ENCODE measurements around the gene TFDP2.
"Not testable (repeated sequence)": the region's sequence is repeated elsewhere in the genome, so short reads cannot be mapped to it uniquely, and the experiment has no call there.

TFDP2 gene

DNA sequence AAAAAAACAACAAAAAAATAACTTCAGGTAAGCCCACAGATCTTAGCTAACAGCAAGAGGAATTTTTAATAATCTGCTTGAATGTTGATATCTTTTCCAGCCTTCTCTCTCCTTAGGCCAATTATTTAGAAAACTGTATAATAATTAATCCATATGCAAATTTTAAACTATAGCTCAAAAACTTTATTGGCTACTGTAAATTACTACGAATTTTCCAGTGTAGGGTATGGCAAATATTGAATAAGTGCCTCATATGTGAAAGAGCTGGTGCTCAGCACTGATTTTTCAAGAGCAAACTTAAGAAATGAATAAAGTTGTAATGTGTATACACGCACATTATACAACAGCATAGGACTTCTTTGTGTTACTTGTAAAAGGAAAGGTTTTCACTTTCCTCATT lies 123.0 kb downstream of the TFDP2 start:
- no peak for DNase-seq (ENCODE audit: low read depth in 3 of 3, low spot score in 1 of 3)

DNA sequence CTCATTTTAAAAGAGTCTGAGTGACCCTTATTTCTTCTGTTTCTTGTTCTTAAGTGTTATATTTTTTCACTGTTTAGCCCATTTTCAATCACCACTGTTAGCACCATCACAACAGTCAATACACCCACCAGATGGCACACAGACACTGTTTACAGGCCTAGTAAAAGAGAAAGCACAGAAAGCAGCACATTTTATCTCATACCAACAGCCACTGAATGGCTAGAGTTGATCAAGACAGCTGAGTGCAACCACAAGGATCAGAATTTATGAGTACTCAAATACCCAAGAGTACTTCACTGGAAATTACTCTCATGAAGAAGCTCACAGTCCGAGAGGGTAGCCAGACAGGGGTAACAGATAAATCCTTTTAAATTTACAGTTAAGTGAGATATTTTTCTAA lies 127.0 kb downstream of the TFDP2 start:
- no peak for DNase-seq (ENCODE audit: low read depth in 3 of 3, low spot score in 1 of 3)

DNA sequence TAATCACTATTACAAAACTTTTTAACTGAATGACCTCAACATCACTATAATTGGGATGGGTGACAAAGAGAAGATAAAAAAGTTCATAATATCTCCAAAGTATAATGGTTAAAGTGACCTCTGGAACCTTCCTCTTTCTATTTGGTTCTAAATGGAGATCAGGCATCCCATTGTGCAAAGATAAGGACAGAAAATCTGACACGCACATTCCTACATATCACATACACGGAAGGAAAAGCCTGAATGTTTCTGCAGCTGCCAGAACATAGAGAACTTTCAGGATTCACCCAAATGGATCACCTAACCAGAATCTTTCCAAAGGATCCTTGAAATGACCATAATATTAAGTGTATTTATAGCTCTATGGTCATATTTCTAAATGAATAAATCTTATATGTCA lies 128.2 kb downstream of the TFDP2 start:
- DNase-seq (ENCODE audit: low read depth in 3 of 3, low spot score in 1 of 3) = no peak

DNA sequence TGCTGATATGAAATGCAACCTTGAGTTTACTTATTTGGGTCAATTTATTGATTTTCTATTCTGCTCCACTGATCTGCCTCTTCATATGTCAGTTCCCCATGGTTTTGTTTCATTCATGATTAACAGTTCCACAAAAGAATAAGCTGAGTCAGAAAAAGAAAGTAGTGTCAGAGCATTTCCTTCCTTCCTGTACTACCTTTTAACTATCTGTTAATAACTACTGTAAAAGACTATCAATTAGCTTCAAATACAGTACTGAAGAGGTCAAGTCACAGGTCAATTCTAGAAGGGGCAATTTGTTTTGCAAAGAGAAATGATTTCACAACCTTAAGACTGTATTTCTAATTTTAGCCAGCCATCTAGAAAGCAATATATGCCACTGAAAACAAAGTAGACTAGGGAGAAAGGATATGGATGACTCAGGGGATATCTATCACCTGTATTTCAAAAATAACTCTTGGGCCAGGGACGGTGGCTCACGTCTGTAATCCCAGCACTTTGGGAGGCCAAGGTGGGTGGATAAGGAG lies 129.5 kb downstream of the TFDP2 start:
- DNase-seq (ENCODE audit: low read depth in 3 of 3, low spot score in 1 of 3) = no peak

DNA sequence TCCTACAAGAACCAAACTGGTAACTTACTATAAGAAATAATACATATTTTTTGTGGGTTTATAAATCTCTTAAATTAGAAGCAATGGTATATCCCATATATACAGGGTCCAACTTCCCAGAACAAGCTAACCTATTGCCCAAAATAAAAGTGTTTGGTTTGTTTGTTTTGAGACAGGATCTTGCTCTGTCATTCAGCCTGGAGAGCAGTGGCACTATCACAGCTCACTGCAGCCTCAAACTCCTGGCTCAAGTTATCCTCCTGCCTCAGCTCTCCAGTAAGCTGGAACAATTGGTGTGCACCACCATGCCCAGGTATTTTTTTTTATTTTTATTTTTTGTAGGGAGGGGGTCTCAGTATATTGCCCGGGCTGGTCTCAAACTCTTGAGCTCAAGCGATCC lies 135.4 kb downstream of the TFDP2 start:
- no peak for DNase-seq (ENCODE audit: low read depth in 3 of 3, low spot score in 1 of 3)

DNA sequence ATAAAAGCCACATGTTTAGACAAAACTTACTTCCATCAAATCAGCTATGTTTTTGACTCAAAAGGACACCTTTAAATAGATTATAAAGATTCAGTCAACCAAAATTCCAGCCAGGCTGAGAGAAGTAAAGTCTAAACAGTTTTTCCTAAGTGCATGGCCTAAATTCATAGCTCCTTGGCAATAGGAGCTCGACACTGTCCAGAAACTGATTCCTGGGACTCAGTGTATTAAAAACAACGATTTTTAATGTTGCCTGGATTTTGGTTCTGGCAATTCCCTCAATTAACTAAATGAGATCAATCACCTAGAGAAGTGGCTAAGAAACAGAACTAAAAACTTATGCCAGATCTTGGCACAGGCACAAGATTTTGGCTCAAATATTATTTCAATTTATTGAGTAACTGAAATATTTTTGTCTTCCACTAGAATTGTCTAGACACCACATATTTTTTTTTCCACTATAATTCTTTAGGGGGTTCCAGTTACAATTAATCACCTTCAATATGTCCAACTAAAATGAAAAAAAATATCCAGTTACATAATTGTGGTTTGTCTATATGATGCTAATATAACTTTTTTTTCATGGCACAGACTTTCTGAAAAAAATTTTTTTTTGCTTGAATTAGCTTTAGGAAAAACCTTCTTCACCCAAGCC lies 135.9 kb downstream of the TFDP2 start:
- no peak for DNase-seq (ENCODE audit: low read depth in 3 of 3, low spot score in 1 of 3)

DNA sequence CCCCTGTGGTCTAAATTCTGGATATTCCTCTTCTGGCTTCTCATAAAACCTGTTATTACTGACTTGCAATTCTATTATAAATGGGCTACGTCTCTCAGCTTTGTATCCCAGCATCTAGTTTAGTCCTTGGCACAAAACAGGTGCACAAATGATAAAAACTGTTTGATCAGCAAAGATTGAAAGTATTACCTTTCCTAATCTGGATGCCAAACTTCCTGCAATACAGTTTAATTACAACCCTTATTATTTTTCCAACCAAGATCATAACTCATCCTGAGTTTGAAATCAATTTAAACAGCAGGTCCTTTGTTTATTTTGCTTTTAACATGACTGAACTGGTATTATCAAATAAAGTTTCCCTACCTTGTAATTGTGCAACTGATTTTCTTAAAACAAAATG lies 140.3 kb downstream of the TFDP2 start:
- no peak for DNase-seq (ENCODE audit: low read depth in 3 of 3, low spot score in 1 of 3)

DNA sequence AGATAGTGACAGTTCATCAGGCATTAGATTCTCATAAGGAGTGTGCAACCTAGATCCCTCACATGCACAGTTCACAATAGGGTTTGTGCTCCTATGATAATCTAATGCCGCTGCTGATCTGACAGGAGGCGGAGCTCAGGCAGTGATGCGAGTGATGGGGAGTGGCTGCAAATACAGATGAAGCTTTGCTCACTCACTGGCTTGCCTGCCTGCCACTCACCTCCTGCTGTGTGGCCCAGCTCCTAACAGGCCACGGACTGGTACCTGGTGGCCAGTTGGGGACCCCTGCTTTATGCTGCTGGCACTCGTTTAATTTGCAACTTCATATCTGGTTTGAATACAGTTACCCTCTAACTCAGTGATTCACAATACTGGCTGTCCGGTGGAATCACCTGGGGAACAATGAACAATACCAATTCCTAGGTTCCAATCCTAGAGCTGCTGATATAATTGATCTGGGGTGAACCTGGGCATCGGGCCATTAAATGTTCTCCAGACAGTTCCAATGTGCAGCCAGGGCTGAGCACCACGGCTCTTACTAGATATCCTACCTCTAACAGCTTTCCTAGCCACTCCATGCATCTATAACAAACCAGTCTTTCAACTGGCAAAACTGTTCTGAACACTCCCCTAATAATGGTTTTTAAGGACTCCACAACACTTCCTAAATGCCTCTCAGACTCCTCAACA lies 141.5 kb downstream of the TFDP2 start:
- no peak for DNase-seq (ENCODE audit: low read depth in 3 of 3, low spot score in 1 of 3)

DNA sequence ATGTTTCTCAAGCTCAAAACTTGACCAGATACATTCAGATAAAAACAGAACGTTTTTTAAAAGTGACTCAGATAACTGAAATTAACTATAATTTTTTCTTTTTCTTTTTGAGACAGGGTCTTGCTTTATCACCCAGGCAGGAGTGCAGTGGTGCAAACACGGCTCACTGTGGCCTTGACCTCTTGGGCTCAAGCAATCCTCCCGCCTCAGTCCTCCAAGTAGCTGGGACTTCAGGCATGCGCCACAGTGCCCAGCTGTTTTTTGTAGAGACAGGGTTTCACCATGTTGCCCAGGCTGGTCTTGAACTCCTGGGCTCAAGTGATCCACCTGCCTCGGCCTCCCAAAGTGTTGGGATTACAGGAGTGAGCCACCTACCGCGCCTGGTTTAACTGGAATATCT lies 144.4 kb downstream of the TFDP2 start:
- DNase-seq (ENCODE audit: low read depth in 3 of 3, low spot score in 1 of 3) = not testable (repeated sequence)

DNA sequence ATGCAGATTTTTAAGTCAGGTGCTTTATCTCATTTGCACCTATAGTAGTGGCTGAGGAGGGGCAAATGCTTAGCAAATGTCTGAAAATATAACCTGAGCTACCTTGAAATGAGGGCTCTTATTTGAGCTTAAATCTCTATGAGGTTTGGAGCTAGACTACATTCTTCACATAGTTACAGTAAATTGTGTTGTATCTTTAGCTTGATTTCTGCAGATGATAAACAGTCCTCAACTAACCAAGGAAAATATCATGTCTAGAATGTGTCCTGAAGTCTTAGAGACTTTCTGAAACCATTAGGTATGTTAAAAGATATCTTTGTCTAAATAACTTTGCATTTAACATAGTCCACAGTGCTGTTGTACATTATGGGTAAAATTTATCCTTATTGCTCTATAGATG lies 145.3 kb downstream of the TFDP2 start:
- no peak for DNase-seq (ENCODE audit: low read depth in 3 of 3, low spot score in 1 of 3)

DNA sequence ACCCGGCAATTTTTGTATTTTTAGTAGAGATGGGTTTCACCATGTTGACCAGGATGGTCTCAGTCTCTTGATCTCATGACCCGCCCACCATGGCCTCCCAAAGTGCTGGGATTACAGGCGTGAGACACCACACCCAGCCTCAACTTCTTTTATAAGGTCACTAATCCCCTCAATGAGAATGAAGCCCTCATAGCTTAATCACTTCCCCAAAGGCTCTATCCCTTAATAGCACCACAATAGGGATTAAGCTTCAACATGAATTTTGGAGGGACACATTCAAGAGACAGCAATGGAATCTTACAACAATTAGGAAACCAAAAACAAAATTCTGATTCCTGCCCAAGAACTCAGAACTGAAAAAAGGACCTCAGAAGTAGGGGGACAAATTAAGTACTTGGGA lies 146.1 kb downstream of the TFDP2 start:
- DNase-seq (ENCODE audit: low read depth in 3 of 3, low spot score in 1 of 3) = no peak

DNA sequence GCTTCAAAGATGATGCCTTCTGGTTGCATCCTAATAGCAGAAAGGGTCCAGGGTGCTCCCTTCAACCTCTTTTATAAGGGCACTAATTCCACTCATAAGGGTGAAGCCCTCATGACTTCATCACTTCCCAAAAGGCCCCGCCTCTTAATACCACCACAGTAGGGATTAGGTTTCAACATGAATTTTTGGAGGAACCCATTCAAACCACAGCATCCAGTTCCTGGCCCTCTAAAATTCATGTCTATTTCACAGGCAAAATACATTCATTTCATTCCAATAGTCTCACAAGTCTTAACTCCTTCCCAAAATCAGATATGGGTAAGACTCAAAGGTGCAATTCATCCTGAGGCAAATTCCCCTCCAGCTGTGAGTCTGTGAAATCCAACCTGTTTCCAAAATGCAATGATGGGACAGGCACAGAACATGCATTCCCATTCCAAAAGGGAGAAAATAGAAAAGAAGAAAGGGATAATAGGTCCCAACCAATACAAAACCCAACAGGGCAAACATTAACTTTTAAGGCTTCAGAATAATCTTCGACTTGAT lies 148.9 kb downstream of the TFDP2 start:
- no peak for DNase-seq (ENCODE audit: low read depth in 3 of 3, low spot score in 1 of 3)

DNA sequence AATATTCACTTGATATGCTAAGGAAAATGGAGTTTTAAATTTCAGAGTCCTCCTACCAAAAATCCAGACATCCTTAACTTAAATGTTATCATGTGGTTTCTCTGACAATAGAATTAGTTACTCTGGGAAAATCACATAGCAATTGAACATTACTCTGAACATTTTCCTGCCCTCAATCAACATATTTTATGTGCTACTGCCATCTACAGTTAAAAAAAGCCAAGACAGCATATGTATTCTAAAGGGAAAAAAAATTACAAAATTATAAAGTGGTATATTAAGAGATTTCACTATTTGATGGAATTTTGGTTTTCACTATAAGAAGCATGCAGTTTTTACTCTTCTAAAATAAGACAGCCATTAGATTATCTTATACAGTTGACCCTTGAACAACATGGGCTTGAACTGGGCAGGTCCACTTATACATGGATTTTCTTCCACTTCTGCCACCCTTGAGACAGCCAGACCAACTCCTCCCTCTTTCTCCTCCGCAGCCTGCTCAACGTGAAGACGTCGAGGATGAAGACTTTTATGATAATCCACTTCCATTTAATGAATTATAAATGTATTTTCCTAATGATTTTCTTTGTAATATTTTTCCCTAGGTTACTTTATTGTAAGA lies 150.6 kb downstream of the TFDP2 start:
- no peak for DNase-seq (ENCODE audit: low read depth in 3 of 3, low spot score in 1 of 3)

DNA sequence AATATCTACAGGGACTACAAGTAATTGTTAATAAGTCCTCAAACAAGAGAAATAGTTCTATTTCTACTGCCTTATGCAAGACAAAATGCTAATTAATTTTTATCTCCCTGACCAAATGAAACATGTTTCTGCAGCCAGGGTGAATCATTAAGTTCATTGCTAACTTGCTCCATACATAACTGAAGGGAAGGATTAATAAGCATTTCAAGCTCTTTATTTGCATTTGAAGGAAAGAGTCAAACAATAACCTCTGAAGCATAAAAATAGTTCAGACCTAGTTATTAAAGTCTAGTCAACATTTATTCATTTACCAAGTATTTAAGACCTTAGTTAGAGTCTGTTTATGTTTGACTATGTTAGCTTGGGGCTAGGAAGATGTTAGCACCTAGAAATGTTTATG lies 152.9 kb downstream of the TFDP2 start:
- no peak for DNase-seq (ENCODE audit: low read depth in 3 of 3, low spot score in 1 of 3)

DNA sequence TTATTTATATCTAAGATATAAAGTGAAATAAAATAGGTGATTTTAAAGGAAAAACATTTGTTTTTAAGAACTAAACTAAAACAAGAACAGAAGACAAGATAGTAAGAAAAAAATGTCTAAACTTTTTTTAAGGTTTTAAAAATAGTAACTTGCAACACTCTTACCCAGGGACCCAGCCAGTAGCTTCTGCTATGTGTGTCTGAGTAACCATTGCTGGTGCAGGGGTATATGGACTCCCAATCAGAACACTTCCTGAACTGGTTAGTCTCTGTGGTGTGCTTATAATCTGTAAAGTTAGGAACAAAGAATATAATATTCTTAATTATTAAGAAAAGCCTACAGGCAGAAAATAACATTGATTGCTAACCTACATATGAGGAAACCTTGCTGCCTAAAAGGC lies 154.5 kb downstream of the TFDP2 start:
- DNase-seq (ENCODE audit: low read depth in 3 of 3, low spot score in 1 of 3) = no peak

DNA sequence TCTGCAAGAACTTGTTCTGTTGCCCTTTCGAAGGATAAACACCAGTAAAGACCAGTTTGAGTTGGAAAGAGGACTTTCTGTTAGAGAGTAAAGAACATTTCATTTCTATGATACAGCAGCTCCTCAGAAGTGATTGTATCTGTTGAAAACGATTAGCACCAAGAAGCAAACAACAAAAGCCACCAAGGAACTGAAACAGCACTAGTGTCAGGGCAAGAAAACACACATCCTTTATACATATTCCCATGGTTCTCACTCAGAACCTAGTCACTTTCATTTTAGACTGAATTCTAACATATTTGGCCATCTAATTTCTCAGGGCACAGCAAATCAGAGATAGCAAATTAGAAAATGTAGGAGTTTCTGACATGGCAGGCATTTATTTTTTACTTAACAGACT lies 156.8 kb downstream of the TFDP2 start:
- no peak for DNase-seq (ENCODE audit: low read depth in 3 of 3, low spot score in 1 of 3)

DNA sequence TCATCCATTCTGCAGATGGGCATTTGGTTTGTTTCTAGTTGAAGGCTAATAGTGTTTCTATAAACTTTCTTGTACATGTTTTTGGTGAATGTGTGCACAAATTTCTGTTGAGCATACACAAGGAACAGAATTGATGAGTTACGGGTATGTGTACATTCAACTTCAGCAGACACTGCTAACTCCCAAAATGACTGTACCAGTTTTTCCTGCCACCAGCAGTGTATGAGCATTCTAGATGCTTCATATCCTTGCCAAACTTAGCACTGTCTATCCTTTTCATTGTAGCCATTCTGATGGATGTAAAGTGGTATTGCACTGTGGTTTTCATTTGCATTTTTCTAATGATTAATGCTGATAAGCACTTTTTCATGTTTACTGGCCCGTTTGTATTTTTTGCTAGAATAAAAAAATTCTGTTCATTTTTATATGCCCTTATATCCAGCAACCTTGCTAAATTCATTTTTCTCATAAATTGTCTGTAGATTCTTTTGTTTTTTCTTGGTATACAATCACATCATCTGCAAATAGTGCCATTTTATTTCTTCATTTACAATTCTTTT lies 162.7 kb downstream of the TFDP2 start:
- DNase-seq (ENCODE audit: low read depth in 3 of 3, low spot score in 1 of 3) = no peak

DNA sequence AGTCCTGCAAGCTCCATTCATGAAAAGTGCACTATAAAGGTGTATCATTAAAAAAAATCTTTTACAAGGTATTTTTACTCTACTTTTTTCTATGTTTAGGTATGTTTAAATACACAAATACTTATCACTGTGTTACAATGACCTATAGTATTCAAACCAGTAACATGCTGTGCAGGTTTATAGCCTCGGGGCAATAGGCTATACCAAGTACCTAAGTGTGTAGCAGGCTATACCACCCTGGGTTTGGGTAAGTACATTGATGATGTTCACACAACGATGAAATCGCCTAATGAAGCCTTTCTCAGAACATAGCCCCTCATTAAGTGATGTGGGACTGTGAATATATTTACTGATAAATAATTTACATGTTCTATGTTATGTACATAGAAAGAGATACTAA lies 168.3 kb downstream of the TFDP2 start:
- DNase-seq (ENCODE audit: low read depth in 3 of 3, low spot score in 1 of 3) = no peak

DNA sequence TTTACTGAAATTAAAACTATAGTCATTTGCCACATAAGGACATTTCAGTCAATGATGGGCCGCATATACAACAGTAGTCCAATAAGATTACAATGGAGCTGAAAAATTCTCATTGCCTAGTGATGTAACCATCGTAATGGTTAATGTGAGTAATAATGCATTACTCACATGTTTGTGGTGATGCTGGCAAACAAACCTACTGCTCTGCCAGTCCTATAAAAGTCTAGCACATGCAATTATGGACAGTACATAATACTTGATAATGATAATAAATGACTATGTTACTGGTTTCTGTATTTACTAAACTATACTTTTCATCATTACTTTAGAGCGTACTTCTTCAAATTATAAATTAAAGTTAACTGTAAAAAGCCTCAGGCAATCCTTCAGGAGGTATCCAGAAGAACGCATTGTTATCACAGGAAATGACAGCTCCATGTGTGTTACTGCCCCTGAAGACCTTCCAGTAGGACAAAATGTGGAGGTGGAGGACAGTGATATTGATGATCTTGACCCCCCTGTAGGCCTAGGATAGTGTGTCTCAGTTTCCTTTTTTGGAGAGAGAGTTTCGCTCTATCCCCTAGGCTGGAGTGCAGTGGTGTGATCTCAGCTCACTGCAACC lies 170.2 kb downstream of the TFDP2 start:
- DNase-seq (ENCODE audit: low read depth in 3 of 3, low spot score in 1 of 3) = no peak

DNA sequence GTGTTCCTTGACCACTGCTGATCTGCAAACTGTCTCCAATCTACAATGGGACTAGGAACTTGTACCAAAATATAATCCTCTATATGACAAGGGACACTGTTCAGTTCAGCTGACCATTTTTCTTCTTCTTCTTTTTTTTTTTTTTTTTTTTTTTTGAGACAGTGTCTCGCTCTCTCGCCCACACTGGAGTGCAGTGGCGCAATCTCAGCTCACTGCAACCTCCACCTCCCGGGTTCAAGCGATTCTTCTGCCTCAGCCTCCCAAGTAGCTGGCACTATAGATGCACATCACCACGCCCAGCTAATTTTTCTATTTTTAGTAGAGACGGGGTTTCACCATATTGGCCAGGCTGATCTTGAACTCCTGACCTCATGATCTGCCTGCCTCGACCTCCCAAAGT lies 174.6 kb downstream of the TFDP2 start:
- not testable (repeated sequence) for DNase-seq (ENCODE audit: low read depth in 3 of 3, low spot score in 1 of 3)

DNA sequence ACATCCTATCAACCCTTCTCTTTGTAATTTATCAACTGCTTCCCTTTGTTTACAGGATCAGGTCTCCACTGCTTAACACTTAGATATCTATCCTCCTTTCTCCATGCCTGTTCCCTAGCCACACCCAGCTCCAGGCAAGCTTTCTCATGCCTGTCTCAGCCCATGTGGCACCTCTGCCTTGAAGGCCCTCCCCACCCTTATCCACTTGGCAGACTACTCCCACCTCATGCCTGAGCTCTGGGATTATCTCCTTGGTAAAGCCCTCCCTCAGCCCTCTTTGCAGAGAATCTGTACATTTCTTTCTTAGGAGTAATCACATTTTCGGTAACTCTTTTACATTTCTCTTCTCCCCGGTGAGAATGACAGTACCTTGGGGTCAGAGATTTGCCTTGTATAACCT lies 176.9 kb downstream of the TFDP2 start:
- DNase-seq (ENCODE audit: low read depth in 3 of 3, low spot score in 1 of 3) = no peak

Data from stimulated activated CD4-positive, alpha-beta T cell treated with anti-CD3 and anti-CD28 coated beads, TNF-alpha, amount 100 ng/mL, for 1 hour (primary cell).